GM12892 (cell line): ENCODE measurements around the gene PPP1R37.

Experiments
- DNase-seq: peaks from one replicate; pipeline ENCODE4 v3.0.0; 2011; ENCODE audit not compliant: insufficient read length
- FAIRE-seq: peaks from 2 replicates; lab custom pipeline; 2011; peaks lifted over from hg19 to GRCh38; lab: Jason Lieb, UNC
- POLR2A ChIP-seq: IDR thresholded peaks from 2 replicates; pipeline ENCODE4 v1.6.1; 2011; ENCODE audit warnings: low read depth, low read length, control low read depth
- POLR2AphosphoS5 ChIP-seq: IDR thresholded peaks from 2 replicates; pipeline ENCODE4 v1.6.1; 2011; ENCODE audit warnings: low read depth, low read length, control low read depth
- TAF1 ChIP-seq: IDR thresholded peaks from 2 replicates; pipeline ENCODE4 v1.6.1; 2011; ENCODE audit warnings: low read depth, mild to moderate bottlenecking, control low read depth, low read length, borderline replicate concordance

PPP1R37 gene

DNA sequence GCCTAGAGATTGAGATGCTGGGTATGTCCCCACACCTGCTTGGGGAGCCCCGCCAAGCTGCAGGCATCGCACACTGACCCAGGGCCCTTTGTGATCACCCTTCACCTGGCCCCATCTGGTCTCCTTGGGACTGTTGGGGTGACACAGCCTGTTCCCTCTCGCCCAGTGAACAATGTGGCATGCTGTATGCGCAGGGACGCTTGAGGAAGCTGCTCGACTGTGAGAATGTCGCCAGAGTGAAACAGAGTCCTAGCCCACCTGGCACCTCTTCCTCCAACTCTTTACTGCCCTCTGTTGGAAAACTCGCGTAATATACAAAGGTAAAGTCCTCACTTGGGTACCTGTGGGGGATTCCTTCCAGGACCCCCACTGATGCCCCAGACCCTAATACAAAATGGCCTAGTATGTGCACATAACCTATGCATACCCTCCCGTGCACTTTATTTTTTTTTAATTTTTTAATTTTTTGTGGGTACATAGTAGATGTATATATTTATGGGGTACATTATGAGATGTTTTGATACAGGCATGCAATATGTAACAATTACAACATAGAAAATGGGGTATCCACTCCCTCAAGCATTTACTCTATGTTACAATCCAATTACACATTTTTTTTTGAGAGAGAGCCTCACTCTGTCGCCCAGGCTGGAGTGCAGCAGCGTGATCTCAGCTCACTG is 94.6 kb downstream of the PPP1R37 start:
- TF ChIP-seq POLR2A: no peak
- no peak for TF ChIP-seq TAF1
- TF ChIP-seq POLR2AphosphoS5: no peak
- DNase-seq (no peak), FAIRE-seq (peak; percentile 66)

DNA sequence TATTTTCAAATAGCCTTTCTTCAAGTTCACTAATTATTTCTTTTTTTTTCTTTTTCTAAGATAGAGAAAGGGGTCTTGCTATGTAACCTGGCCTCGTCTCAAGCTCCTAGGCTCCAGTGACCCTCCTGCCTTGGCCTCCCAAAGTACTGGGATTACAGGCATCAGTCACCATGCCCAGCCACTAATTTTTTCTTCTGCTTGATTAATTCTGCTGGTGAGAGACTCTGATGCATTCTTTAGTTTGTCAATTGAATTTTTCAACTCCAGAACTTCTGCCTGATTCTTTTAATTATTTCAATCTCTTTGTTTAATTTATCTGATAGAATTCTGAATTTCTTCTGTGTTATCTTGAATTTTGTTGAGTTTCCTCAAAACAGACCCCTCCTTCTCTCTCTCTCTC is 97.0 kb downstream of the PPP1R37 start:
- FAIRE-seq (no peak), DNase-seq (no peak)
- no peak for TF ChIP-seq TAF1
- no peak for TF ChIP-seq POLR2A
- no peak for TF ChIP-seq POLR2AphosphoS5

DNA sequence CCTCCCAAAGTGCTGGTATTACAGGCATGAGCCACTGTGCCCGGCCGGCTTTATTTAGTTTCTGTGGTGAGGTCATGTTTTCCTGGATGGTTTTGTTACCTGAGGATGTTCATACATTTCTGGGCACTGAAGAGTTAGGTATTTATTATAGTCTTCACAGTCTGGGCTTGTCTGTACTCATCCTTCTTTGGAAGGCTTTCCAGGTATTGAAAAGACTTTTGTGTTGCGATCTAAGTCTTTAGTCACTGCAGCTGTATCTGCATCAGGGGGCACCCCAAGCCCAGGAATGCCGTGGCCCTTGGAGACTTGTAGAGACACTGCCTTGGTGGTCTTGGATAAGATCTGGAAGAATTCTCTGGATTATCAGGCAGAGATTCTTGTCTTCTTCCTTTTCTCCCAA is 98.4 kb downstream of the PPP1R37 start:
- DNase-seq (no peak), FAIRE-seq (no peak)
- TF ChIP-seq TAF1 (no peak), POLR2AphosphoS5 (no peak), POLR2A (no peak)

DNA sequence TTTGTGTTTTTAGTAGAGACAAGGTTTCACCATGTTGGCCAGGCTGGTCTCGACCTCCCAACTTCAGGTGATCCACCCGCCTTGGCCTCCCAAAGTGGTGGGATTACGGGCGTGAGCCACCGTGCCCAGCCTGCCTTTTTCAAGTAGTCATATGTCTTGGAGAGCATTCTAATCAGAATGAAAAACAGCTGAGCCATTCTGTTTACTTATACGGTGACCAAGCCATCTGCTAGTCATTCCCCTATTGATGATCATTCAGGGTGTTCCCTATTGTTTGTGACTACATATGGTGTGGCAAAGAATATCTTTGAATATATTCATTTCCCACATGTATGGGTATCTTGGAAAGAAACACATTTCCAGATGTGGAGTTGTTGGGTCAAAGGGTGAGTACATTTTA is 102.8 kb downstream of the PPP1R37 start:
- TF ChIP-seq POLR2A (no peak), POLR2AphosphoS5 (no peak), TAF1 (no peak)
- no peak for DNase-seq
- FAIRE-seq: no peak
